Loucy (cell line): ENCODE measurements around the gene HPSE2.

Source experiments
- H2AFZ ChIP-seq: fragments of 200-600 bp; sonication (generic); 2 replicates; pipeline ENCODE4 v1.6.0; 2016; ENCODE audit warnings: antibody characterized with exemption, mild to moderate bottlenecking, low read length, moderate library complexity
- H3F3A ChIP-seq: fragments of 200-600 bp; 2 replicates; pipeline ENCODE4 v1.6.0; 2016; ENCODE audit warnings: antibody characterized with exemption, low read depth, mild to moderate bottlenecking
- H3K27me3 ChIP-seq: fragments of 200-600 bp; sonication (generic); 2 replicates; pipeline ENCODE4 v1.6.1; 2014; ENCODE audit warnings: low read length, mild to moderate bottlenecking; ENCODE audit not compliant: insufficient read depth, poor library complexity, severe bottlenecking
- H3K36me3 ChIP-seq: fragments of 200-600 bp; sonication (generic); 2 replicates; pipeline ENCODE4 v1.6.1; 2016; ENCODE audit warnings: low read length; ENCODE audit not compliant: insufficient read depth
- H3K4me1 ChIP-seq: fragments of 200-600 bp; sonication (generic); 2 replicates; pipeline ENCODE4 v1.5.1; 2014; ENCODE audit warnings: low read length, mild to moderate bottlenecking; ENCODE audit not compliant: insufficient read depth, poor library complexity, severe bottlenecking
- H3K4me2 ChIP-seq: fragments of 200-600 bp; sonication (generic); 2 replicates; pipeline ENCODE4 v1.6.0; 2014; ENCODE audit warnings: antibody characterized with exemption, low read length, low read depth, mild to moderate bottlenecking; ENCODE audit not compliant: poor library complexity, severe bottlenecking
- H3K4me3 ChIP-seq: fragments of 200-600 bp; sonication (generic); 2 replicates; pipeline ENCODE4 v1.5.1; 2014; ENCODE audit warnings: low read length, mild to moderate bottlenecking, mixed read lengths; ENCODE audit not compliant: poor library complexity, severe bottlenecking
- H3K79me2 ChIP-seq: fragments of 200-600 bp; sonication (generic); 2 replicates; pipeline ENCODE4 v1.6.1; 2014; ENCODE audit warnings: low read length; ENCODE audit not compliant: insufficient read depth
- H3K9ac ChIP-seq: fragments of 200-600 bp; sonication (generic); 2 replicates; pipeline ENCODE4 v1.6.0; 2014; ENCODE audit warnings: mild to moderate bottlenecking, low read depth, low read length, moderate library complexity; ENCODE audit not compliant: poor library complexity, severe bottlenecking
- H3K9me2 ChIP-seq: fragments of 200-600 bp; sonication (generic); replicated peaks from 2 replicates; pipeline ENCODE4 v1.6.1; 2016; ENCODE audit warnings: low read depth, low read length, mixed read lengths
- H3K9me3 ChIP-seq: fragments of 200-600 bp; sonication (generic); 2 replicates; pipeline ENCODE4 v1.6.1; 2014; ENCODE audit warnings: mild to moderate bottlenecking, antibody characterized with exemption, low read length, low read depth; ENCODE audit not compliant: insufficient read depth
- H4K20me1 ChIP-seq: fragments of 200-600 bp; sonication (generic); 2 replicates; pipeline ENCODE4 v1.6.0; 2014; ENCODE audit warnings: antibody characterized with exemption, low read length, mild to moderate bottlenecking; ENCODE audit not compliant: insufficient read depth, poor library complexity, severe bottlenecking
- CTCF ChIP-seq: fragments of 200-600 bp; sonication (generic); conservative IDR thresholded peaks from 2 replicates; pipeline ENCODE4 v1.5.1; 2014; ENCODE audit warnings: mild to moderate bottlenecking, antibody characterized with exemption, low read length
- EZH2phosphoT487 ChIP-seq: fragments of 200-600 bp; IDR thresholded peaks from 2 replicates; pipeline ENCODE4 v1.6.1; 2018; ENCODE audit warnings: antibody characterized with exemption, mild to moderate bottlenecking, moderate library complexity, borderline replicate concordance

Gene HPSE2

GRCh38 chr10:99007457-99007856, 228.2 kb downstream of the HPSE2 start:
- Histone ChIP-seq H3K4me1 (no peaks in the 10 kb centered on the region), H3K79me2 (no peaks in the 10 kb centered on the region), H4K20me1 (no peaks in the 10 kb centered on the region), H3K27me3 (no peaks in the 10 kb centered on the region), H3K4me2 (no peak overlapping the region), H3K9me2 (no peaks in the 10 kb centered on the region), H3K9ac (no peak overlapping the region), H2AFZ (no peak overlapping the region), H3K36me3 (no peaks in the 10 kb centered on the region), H3F3A (no peaks in the 10 kb centered on the region), H3K9me3 (no peaks in the 10 kb centered on the region; the same call in 1 of the 2 replicates), H3K4me3 (no peak overlapping the region)
- TF ChIP-seq EZH2phosphoT487 (no peak), CTCF (no peak)

- Histone ChIP-seq H3K4me3 (no peak overlapping the region), H2AFZ (no peak overlapping the region), H3K4me2 (no peak overlapping the region), H4K20me1 (no peaks in the 10 kb centered on the region), H3K36me3 (no peaks in the 10 kb centered on the region), H3K9me2 (no peaks in the 10 kb centered on the region), H3K79me2 (no peaks in the 10 kb centered on the region), H3K9me3 (no peaks in the 10 kb centered on the region; the same call in 1 of the 2 replicates), H3K9ac (no peak overlapping the region), H3K27me3 (no peaks in the 10 kb centered on the region), H3K4me1 (no peaks in the 10 kb centered on the region), H3F3A (no peaks in the 10 kb centered on the region)
- TF ChIP-seq CTCF = no peak
- no peak for TF ChIP-seq EZH2phosphoT487
Observed at GRCh38 chr10:99005254-99005653, 230.4 kb downstream of the HPSE2 start.

- Histone ChIP-seq H3K4me1 (no peaks in the 10 kb centered on the region), H3F3A (no peaks in the 10 kb centered on the region), H3K27me3 (no peaks in the 10 kb centered on the region), H3K79me2 (no peaks in the 10 kb centered on the region), H3K36me3 (no peaks in the 10 kb centered on the region), H4K20me1 (no peaks in the 10 kb centered on the region), H3K4me3 (no peak overlapping the region), H3K9ac (no peak overlapping the region), H3K9me2 (no peaks in the 10 kb centered on the region), H2AFZ (no peak overlapping the region), H3K4me2 (no peak overlapping the region), H3K9me3 (no peaks in the 10 kb centered on the region; the same call in 1 of the 2 replicates)
- TF ChIP-seq CTCF (no peak), EZH2phosphoT487 (no peak)
Observed at GRCh38 chr10:99004738-99005137, 230.9 kb downstream of the HPSE2 start.
